Non-pigmented ciliary epithelial cell (primary cell): Measurements from ENCODE around the gene TPP1.

Experiments
- DNase-seq: peaks from one replicate; pipeline ENCODE4 v3.0.0-alpha.2; 2010; ENCODE audit warnings: low read depth

Gene TPP1

DNA sequence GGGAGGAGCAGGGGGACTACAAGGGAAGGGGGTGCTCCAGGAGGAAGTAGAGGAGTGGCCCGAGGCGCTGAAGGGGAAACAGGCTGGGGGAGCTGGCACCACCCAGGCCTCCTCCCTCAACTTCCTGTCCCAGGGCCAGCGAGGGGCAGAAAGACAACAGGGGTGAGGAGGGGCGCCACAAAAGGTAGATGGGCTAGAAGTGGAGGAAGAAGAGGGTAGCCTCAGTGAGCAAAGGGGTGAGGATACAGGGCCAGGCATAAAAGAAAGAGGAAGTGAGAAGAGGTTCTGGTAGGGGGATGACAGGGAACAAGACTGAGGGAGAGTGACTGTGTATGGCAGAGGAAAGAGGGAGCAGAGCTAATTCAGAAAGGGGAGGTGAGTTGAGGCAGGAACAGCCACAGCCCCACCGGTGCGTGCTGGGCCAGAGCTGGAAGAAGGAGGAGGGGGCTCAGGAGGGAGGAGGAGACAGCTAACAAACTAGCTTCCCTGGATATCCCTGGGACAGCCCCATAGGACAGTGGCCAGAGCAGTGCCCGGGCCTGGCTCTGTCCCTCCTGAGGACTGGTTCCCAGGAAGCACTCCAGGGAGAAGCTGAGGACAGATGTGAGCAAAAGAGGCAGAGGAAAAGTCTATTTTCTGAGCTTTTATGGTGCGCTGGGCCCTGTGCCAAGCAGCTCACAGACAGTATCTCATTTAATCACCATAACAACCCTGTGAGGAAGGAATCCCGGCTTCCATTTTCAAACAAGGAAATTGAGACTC is 27.9 kb upstream of the TPP1 start:
- no peak for DNase-seq

DNA sequence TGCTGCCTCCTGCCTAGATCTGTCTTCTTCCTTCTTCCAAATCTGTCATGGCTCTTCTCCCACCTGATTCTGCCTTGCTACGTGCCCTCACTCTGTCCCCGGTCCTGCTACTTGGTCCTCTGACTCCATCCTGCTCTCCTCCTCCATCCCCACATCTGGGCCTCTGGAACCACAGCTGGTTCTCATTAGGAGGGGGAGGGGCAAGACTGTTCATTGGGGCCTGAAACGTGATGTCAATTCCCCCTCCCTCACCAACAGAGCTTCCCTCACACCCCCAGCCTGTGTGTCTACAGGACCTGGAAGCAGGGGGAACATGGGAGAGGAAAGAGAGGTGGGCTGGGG is 27.3 kb upstream of the TPP1 start:
- DNase-seq, result no peak

DNA sequence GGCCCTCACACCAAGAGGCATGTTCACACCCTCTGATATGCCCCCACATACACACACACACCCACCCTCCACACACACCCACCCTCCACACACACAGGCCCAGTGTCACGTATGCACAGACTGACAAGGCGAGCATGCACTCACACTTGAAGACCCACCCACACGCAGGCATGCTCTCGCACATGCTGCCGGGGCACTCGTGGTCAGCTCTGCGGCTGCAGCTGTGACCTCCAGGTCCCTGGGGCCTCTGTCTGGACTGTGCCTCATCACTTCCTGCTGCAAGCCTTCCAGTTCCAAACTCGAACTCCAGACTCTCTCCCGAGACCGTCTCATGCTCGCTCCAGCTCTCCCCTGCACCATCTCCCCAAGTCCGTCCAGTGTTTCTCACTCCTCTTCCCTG is 26.8 kb upstream of the TPP1 start:
- peak; percentile 8 for DNase-seq

DNA sequence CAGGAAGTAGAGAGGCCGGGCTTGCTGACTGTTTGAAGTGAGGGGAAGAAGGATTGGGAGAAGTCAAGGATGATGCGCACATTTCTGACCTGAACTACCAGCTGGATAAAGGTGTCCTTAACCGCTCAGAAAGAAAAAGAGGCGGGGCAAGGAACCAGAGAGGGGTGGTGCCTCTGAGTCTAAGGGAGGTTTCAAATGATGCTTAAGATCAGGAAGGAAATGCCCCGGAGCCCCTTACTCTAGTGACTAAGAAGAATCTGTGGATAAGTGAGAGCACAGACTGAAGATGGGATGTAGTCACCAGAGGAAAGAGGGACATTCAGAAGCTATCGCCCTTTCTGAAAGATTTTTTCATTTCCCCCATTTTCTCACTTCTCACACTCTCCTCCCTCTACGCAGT is 23.7 kb upstream of the TPP1 start:
- no peak for DNase-seq

DNA sequence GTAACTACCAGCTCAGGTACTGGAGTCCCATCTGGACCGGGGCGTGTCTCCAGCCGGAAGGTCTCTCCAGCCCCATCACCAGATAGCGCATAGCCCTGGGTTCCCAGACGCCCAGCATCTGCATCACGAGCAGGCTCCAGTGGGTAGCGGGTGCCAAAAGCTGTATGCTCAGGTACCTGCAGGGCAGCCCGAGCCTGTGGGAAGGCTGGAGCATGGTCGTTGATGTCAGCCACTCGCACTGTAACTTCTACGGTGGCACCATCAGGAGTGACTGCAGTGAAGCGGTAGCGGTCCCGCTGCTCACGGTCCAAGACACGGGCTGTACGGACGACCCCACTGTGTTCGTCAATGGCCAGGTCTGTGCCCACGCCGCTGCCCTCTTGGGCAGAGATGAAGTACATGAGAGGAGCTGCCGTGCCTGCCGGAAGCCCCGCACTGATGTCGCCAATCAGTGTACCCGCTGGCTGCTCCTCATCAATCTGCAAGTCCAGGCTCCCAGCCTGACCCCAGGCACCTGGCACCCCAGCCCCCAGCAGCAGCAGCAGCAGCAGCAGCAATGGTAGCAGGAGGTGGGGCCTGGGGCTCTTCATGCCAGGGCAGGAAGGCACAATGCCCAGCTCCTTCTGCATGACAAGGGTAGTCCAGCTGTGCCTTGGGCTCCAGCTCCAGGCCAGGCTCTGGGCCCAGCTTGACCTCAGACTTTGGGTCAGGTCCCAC is 21.9 kb upstream of the TPP1 start:
- no peak for DNase-seq

DNA sequence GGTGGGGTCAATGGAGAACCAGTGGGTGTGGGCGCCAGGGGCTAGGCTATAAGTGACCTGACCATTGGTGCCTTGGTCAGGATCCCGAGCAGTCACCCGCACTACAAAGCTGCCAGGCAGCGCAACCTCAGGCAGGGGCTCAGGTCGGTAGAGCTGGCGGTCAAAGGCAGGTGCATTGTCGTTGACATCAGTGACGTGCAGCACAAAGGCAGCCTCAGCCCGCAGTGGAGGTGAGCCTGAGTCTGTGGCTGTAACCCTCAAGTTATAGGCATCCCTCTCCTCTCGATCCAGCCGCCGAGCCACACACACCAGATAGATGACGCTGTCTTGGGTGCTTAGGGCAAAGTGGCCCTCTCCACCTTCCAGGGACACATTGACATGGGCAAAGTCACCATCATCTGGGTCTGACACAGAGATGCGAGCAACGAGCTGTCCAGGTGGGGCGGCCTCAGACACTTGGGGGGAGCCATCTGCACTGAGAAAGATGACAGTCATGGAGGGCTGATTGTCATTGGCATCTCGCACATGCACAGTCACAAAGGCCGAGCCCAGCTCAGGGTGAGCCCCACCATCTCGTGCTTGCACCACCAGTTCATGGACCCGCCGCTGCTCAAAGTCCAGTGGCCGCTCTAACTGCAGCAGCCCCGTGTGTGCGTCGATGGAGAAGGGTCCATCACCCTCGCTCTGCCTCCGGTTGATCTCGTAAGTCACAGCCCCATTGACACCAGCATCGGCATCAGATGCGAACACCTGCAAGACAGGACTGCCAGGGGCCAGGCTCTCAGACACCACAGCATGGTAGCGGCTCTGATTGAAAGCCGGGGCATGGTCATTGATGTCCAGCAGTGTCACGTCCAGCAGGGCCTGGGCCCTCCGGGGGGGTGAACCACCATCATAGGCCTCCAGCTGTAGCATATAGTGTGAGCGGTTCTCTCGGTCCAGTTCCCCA is 21.1 kb upstream of the TPP1 start:
- no peak for DNase-seq

DNA sequence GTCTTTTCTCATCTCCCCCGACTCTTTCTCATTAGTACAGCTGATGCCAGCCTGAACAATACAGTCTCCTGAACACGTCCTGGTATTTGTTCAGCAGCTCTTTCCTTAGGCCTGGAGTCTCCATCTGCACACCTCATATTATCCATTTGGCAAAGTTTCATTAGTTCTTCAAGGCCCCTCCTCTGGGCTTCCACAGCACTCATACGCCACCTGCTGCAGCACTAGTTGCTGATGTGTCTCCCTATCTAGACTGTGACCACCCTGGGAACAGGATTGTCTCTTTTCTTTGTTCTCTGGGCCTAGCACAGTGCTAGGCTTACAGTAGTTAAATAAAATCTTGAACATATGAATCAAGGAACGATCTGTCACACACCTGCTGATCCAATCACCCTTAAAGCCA is 19.2 kb upstream of the TPP1 start:
- no peak for DNase-seq

DNA sequence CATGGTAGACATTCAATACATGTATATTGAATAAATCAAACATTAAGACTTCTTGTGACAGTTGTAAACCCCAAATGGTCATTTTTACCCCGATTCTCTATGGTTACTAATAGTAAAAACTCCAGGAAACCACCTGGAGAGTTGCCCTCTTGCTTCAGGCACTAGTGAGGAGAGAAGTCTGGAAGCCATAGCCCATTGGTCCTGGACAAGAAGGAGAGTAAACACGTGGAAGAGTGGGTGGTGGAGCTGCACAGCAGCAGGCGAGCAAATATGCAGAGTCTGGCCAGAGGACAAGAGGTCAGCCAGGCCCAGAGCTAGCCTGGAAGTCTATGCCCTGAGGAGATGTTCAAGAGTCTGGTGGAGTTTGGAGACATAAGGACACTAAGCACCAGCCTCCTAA is 18.6 kb upstream of the TPP1 start:
- no peak for DNase-seq

DNA sequence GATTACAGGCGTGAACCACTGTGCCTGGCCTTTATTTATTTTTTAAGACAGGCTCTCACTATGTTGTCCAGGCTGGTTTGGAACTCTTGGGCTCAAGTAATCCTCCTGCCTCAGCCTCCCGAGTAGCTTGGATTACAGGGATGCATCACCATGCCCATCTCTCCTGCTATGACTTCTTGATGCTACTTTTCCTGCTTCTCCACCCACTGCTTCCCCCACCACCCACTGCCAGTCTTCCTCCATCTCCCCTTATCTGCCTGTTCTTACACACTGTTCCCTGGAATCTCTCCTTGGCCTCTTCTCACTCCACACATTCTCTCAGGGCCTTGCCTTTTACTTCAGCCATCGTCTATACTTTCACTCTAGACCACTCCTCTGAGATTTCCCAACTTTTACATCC is 17.3 kb upstream of the TPP1 start:
- no peak for DNase-seq

DNA sequence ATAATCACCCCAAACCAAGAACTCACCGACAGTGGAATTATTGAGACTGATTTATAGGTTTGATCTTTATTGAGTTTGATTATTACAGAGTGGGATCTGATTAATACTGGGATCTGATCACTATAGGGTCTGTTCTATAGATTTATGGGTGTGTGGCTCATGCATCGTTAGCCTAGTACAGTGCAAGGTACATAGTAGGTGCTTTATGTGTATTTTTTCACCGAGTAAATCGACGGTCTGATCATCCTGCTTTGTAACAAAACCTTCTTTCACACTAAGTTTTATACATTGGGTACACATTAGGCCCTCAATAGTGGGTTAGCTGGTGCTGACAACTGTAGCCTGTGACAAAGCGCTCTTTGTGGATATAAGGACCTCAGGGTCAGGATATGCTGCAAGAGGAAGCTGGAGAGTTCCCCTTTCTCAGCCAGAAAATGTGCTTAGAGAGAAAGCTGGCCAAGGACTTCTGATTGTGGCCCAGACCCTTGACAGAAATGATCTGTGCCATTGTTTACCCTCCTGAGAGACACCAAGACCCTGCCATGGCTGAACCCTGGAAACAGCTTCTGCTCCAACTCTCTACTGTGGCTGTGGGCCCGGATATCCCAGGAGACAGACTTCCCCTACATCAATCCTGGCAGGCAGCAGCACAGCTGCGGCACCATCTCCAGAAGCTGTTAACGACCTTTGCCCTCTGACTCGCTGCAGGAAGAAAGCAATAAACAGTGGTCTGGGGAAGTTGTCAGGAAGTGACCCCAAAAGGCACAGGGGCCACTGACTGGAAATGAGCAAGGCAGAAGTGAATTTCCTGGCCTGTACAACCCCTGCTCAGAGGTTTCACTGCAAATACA is 16.1 kb upstream of the TPP1 start:
- no peak for DNase-seq

DNA sequence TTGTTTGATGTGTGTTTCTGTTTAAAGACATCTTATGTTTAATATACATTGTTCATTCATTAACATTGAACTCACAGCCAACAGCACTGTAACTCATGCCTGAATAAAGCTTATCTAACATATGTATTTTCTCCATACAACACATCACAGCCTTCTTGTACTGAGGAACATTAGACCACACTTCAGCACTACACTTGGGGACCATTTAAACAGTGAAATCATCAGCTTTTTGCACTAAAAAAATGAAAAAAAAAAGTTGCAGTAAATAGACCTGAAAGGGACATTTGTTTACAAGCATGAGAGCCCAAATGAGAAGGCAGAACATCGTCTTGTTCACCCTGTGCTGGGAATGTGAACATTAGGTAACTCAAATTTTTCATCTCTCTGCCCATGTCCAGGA is 15.3 kb upstream of the TPP1 start:
- DNase-seq, result no peak

DNA sequence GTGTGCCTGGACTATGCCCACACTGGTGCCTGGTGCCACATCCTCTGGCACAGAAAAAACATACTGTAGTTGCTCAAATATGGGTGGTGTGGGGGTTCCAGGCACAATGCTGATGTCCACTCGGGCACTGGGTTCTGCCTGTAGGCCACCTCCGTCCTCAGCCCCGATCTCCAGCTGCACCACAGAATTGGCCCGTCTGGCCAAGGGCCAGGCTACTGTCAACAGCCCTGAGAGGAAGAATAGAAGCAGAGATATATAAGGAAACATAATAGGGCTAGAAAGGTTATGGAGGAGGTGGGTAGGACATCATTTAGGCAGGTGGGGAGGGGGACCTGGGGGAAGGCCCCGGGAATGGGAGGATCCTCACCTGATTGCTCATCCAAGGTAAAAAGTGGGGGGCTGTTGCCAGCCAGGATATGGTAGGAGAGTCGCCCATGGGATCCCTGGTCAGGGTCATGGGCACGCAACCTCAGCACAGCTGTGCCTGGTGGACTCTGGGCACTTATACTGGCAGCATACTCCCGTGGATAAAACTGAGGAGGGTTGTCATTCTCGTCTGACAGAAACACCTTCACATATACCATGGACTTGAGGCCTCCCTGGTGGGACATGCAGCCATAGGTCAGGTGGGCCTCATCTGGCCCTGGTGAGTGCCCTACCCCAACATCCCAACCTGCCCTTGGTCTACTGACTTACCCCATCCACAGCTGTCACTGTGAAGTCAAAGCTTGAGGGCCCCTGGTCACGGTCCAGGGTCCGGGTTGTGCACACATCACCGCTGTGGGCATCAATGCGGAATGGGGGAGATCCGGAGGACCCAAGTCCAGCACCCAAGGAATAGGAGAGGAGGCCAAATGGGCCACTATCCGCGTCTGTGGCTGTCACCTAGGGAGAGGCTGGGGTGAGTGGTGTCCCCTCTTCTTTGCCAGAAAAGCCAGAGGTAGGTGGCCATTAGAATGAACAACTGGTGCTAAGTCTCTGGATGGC is 14.5 kb upstream of the TPP1 start:
- DNase-seq, result no peak

DNA sequence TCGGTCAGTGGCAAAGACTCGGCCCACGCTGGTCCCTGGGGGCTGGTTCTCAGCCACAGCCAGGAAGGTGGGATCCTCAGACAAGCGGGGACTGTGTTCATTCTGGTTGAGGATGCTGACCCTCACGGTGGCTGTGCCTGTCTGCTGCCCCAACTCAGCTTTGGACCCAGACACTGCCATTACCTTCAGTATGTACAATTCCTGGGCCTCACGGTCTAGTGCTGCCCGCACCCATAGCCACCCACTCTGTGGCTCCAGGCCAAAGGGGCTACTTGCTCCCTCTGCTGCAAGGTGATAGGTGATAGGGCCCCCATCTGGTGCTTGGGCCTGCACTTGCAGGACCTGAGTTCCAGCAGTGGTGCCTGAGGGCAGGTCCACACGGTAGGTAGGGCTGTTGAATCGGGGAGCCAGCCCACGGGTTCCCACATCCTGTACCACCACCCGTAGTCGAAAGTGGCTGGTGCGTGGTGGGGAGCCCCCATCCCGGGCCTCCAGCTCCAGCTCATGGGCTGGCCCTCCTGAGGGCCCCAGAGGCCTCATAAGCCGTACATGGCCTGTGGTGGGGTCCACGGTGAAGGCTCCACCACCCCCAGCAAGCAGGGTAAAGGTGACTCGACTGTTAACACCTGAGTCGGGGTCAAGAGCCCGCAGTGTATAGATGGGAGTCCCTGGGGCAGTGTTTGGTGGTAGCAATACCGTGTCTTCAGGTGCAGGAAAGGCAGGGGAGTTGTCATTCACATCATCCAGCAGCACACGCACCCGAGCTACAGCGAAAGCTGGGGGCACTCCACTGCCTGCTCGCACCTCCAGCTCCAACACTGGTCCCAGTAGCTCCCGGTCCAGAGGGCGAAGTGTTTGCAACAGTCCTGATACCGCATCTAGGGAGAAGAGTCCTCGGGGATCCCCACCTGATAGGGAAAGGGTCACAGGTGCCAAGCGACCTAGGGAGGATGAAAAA is 13.2 kb upstream of the TPP1 start:
- no peak for DNase-seq

DNA sequence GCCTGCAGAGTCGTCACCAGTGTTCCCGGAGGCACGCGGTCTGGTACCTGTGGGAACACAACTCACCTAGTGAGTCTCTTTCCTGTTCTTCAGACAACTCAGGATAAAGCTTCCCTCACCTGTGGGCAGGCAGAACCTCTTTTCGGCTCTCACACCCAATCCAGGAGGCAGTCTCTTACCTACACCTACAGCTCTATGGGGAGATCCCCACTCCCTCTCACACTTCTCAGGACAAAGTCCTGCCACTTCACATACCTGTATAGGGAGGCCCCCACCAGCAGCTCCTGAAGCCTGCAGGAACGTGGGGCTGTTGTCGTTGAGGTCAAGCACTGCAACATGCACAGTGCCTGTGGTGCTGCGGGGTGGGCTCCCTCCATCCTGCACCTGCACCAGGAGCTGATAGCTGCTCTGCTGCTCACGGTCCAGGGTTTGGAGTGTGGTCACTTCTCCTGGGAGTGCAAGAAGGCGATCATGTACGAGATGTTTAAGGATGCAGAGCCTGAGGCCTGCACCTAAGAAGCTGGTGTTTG is 12.2 kb upstream of the TPP1 start:
- DNase-seq, result no peak

DNA sequence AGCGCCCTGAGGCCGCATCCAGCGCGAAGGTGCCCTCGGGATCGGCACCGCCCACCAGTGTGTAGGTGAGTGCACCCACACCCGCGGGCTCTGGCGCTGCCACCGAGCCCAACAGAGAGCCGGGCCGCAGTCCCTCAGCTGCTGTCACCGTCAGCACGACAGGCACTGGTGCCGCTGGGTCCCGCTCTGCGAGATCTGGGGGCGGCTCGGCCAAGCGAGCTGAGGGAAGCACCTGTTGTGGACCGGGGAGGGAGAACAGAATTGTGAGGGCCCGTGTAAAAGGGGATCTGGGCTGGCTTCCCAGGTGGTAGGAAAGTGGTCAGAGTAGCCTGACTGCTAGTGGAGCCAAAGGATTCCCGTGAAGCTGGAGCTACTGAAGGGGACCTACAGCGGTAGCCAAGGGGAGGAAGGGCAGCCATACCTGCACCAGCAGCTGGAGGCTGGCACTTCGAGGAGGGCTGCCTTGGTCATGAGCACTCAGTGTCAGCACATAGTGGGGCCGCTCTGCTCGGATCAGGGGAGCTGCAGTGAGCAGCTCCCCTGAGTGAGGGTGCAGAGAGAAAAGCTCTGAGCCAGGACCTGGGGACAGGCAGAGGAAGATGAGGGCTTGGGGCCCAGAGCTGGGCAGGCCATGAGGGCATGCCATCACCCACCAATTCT is 11.5 kb upstream of the TPP1 start:
- no peak for DNase-seq

DNA sequence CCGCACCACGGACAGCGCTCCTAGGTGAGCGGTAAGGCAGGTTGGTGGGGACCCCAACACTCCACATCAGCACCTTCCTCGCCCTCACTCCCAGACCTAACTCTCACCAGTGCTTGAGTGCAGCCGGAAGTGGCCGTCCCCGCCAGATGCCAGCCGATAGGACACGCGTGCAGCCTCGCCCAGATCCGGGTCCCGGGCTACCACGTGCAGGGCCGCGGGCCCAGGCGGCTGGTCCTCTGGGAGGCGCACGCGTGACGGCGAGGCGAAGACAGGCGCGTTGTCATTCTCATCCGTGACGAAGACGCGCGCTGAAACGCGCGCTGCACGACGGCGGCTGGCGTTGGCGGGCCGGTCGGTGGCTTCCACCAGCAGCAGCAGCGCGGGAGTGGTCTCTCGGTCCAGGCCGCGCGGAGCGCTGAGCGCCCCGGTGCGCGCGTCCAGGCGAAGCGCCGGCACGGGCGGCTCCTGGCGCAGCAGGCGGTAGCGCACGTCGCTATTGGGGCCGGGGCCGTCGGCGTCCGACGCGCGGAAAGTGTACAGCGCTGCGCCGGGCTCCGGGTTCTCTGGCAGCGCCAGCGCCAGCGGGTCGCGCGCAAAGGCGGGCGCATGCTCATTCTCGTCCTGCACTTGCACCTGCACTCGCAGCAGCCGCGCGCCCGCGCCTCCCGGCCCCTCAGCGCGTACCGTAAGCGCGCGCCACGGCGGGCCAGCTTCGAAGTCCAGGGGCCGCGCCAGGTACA is 10.8 kb upstream of the TPP1 start:
- DNase-seq, result no peak

DNA sequence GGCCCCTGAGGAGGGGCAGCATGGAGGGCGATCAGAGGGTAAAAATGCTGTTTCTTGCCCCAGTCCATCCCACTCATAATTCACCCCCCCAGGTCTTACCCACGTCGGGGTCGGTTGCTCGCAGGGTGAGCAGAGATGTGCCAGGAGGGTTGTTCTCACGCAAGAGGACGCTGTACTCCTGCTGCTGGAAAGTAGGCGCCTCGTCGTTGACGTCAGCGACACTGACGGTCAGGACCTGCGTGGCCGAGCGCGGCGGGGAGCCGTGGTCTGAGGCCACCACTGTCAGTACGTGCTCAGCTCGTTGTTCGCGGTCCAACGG is 10.3 kb upstream of the TPP1 start:
- DNase-seq, result no peak

DNA sequence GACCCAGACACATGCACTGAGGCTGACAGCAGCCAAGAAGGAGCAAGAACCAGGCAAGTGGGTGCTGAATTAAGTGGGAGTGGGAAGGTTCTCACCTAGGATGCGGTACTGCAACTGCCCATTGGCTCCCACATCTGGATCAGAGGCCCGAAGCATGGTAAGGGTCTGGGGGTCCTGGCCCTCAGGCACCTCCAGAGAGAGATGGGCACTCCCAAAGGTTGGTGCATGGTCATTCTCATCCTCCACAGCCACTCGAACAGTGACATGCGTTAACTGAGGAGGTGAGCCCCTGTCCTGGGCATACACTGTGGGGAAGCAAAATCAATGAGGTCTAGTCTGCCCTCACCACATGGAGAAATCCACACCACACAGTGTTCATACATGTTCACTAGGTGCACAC is 9.3 kb upstream of the TPP1 start:
- no peak for DNase-seq
